ENCODE data around the gene VTCN1. TPM values are rescaled to one million over a fixed set of nuclear protein-coding genes. Genes with fewer than 3 reads are reported as not detected.

The VTCN1 gene
- total and polyA plus RNA-seq, 2 of the 8 experiments (the other 6 are each of a cell fraction or from before 2014, with no cell fraction given): 0.32 TPM; not detected in 1

GRCh38 chr1:117188170-117188815, 22.4 kb downstream of the VTCN1 start:
- FAIRE-seq: no peak
- H4K8ac ChIP-seq (ENCODE audit: extremely low read depth, insufficient read depth, low read length): no peak overlapping the region
- CTCF ChIA-PET (ENCODE audit: partially characterized antibody): interaction anchor here (1.0 kb wide), 1 partner anchor 96 kb away, joined by 3 read pairs; no protein-coding TSS in a partner anchor
- H3K4me3 ChIP-seq (ENCODE audit: extremely low read depth in 1 of 4, insufficient read depth in 2 of 4, low read depth in 3 of 4, low read length in 4 of 4): no peak overlapping the region
- no peak overlapping the region for H3K14ac ChIP-seq (ENCODE audit: insufficient read length)
- H3K4ac ChIP-seq (replicated peaks; ENCODE audit: insufficient read length, low read depth, low read length): no peak overlapping the region
- no peak overlapping the region for H4K5ac ChIP-seq (ENCODE audit: insufficient read length, low read depth, low read length)
- no peak overlapping the region for H3K23ac ChIP-seq (ENCODE audit: insufficient read length)
- H3K36me3 ChIP-seq (ENCODE audit: control insufficient read depth in 2 of 4, insufficient read depth in 4 of 4, low read length in 3 of 4): no peaks in the 10 kb centered on the region
- no peak overlapping the region for H2AFZ ChIP-seq (ENCODE audit: low read length)
- no peak overlapping the region for H2BK120ac ChIP-seq (replicated peaks; ENCODE audit: low read depth, low read length)
- H3K4me1 ChIP-seq (replicated peaks in 1 of 4; ENCODE audit: control insufficient read depth in 3 of 4, insufficient read depth in 4 of 4, low read length in 3 of 4): no peaks in the 10 kb centered on the region
- no peak overlapping the region for H3K4me2 ChIP-seq (ENCODE audit: insufficient read depth in 1 of 2, low read depth in 2 of 2, low read length in 2 of 2)
- no peak overlapping the region for H2BK15ac ChIP-seq (ENCODE audit: low read length)
- POLR2A ChIA-PET (ENCODE audit: partially characterized antibody): no interaction called here
- H3K27me3 ChIP-seq (replicated peaks in 1 of 4; ENCODE audit: control insufficient read depth in 3 of 4, extremely low read depth in 1 of 4, insufficient read depth in 3 of 4, low read length in 3 of 4): no peaks in the 10 kb centered on the region
- no peak overlapping the region for H2BK20ac ChIP-seq (ENCODE audit: low read length)
- H3K23me2 ChIP-seq (ENCODE audit: low read depth, low read length): no peaks in the 10 kb centered on the region
- H3K18ac ChIP-seq (ENCODE audit: extremely low read depth, low read length): no peak overlapping the region
- no peaks in the 10 kb centered on the region for H3K9me3 ChIP-seq (ENCODE audit: insufficient read depth in 2 of 2, low read depth in 1 of 2, low read length in 1 of 2)
- H3K27ac ChIP-seq (ENCODE audit: low read depth, low read length): no peak overlapping the region
- H4K91ac ChIP-seq (replicated peaks; ENCODE audit: insufficient read length, low read length): no peak overlapping the region
- H2AK5ac ChIP-seq (ENCODE audit: low read depth, low read length): no peak overlapping the region
- H4K20me1 ChIP-seq (replicated peaks in 1 of 2; ENCODE audit: control insufficient read depth in 1 of 2, insufficient read depth in 2 of 2, low read length in 2 of 2): no peaks in the 10 kb centered on the region
- no peak overlapping the region for H2BK5ac ChIP-seq (ENCODE audit: low read depth, low read length)
- no peak for DNase-seq (ENCODE audit: low read depth in 1 of 2, low spot score in 2 of 2)
- WGBS, 2 experiments (ENCODE audit: extremely low coverage in 1 of 2, insufficient coverage in 1 of 2, insufficient read length in 1 of 2, insufficient replicate concordance in 2 of 2, low coverage in 1 of 2, low lambda C conversion rate in 2 of 2, missing lambda C conversion rate in 1 of 2): 87% methylated on average over 5 of the region's 5 CpGs; no CpG with 5 or more reads in 1 of the 2 experiments
- no peak overlapping the region for H3K9ac ChIP-seq (replicated peaks in 1 of 4; ENCODE audit: extremely low read depth in 1 of 4, low read depth in 3 of 4, low read length in 3 of 4)
- no peaks in the 10 kb centered on the region for H3K79me1 ChIP-seq (ENCODE audit: low read depth, low read length)
- H2BK12ac ChIP-seq (ENCODE audit: low read depth, low read length): no peak overlapping the region
- no peaks in the 10 kb centered on the region for H3K79me2 ChIP-seq (ENCODE audit: control insufficient read depth in 1 of 2, insufficient read depth in 2 of 2, low read length in 2 of 2)
- H3K56ac ChIP-seq (replicated peaks; ENCODE audit: insufficient read length, low read depth, low read length): no peak overlapping the region

All from H1 (cell line).